ENCODE data around the gene DEDD2.
"Not testable (repeated sequence)": the region's sequence is repeated elsewhere in the genome, so short reads cannot be mapped to it uniquely, and the experiment has no call there.

DEDD2 gene

GRCh38 chr19:42217520-42218437, at the start of gene DEDD2:
TSS of gene DEDD2 (minus strand) at chr19:42217677. CDS start at chr19:42217007, 670 bp downstream.
- peak; percentile 99 for DNase-seq (ENCODE audit: low read depth)

DNA sequence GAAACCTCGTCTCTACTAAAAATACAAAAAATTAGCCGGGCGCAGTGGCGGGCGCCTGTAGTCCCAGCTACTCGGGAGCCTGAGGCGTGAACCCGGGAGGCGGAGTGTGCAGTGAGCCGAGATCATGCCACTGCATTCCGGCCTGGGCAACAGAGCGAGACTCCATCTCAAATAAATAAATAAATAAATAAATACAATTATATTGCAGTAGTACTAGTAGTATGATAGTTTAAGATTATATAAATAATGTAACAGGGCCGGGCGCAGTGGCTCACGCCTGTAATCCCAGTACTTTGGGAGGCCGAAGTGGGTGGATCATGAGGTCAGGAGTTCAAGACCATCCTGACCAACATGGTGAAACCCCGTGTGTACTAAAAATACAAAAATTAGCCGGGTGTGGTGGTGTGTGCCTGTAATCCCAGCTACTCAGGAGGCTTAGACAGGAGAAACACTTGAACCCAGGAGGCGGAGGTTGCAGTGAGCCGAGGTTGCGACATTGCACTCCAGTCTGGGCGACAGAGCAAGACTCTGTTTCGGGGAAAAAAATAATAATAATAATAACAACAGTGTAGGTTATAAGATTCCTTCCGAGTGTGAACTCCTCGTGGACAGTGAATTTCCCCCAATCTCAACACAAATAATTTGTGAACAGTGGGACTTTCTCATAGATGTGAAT, 49.6 kb upstream of the DEDD2 start:
- not testable (repeated sequence) for DNase-seq (ENCODE audit: low read depth)

GRCh38 chr19:42266105-42266504, 48.6 kb upstream of the DEDD2 start:
- DNase-seq (ENCODE audit: low read depth), result not testable (repeated sequence)

DNA sequence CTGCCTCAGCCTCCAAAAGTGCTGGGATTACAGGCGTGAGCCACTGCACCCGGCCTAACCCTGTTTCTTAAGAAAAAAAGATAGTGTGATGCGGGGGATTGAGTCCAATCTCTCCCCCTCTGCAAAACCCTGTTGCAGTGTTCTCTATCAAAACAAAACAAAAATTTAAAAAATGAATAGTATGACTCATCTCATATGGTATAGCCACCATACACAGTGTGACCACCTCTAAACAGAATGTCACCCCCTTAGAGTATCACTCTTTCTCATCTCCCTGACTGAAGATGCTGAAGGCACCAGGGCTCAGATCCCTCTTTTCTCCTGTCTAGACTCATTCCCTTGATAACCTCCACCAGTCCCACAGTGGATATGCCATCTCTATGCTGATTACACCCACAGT, 44.3 kb upstream of the DEDD2 start:
- peak; percentile 32 for DNase-seq (ENCODE audit: low read depth)

DNA sequence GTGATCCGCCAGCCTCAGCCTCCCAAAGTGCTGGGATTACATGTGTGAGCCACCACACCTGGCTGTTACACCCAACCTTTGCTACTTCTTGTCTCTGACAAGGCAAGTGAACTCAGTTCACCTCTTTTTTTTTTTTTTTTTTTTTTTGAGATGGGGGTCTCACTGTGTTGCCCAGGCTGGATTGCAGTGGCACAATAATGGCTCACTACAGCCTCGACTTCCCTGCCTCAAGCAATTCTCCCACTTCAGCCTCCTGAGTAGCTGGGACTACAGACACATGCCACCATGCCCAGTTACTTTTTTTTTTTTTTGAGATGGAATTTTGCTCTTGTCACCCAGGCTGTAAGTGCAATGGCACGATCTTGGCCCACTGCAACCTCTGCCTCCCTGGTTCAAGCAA, 40.4 kb upstream of the DEDD2 start:
- not testable (repeated sequence) for DNase-seq (ENCODE audit: low read depth)

DNA sequence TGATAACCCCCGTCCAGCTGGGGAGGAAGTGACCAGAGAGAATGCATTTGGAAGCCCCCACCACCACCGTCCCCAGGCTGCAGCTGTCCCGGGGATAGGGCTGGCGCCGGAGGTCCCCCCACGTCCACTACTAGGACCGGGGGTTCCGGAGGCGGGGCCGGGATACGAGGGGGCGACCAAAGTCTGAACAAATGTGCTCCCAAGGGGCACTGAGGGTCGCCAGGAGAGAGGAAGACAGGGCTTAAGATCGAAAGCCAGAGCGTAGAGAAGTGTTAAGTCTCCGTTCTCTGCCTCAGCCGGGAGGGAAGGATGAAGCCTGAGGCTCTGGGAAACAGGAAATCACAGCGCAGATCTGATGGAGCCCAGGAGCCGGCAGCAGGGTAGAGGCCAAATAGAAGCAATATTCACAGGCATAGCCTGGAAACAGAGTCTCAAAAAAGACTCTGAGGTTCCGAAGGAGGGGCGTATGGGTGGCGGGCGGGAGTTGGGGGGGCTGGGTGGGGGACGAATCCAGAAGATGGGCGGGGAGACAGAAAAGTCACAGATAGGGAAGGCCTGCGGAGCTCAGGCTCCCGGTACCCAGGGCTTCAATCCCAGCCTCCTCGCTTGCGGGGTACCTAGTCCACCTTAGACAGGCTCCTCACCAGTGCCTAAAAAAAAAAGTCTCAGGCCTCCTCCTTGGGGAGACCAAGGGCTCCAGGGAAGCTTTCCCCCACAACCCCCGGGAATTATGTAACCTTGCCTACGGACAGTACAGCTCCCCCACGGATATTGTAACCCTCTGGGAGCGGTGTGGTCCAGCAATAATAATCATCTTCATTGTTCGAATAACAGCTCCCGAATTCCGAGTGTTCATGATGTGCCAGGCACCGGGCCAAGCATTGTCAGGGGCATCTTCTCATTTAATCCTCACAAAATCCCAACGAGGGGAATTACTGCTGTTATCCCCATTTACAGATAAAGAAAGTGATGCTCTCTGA, 38.6 kb upstream of the DEDD2 start:
- peak; percentile 77 for DNase-seq (ENCODE audit: low read depth)

DNA sequence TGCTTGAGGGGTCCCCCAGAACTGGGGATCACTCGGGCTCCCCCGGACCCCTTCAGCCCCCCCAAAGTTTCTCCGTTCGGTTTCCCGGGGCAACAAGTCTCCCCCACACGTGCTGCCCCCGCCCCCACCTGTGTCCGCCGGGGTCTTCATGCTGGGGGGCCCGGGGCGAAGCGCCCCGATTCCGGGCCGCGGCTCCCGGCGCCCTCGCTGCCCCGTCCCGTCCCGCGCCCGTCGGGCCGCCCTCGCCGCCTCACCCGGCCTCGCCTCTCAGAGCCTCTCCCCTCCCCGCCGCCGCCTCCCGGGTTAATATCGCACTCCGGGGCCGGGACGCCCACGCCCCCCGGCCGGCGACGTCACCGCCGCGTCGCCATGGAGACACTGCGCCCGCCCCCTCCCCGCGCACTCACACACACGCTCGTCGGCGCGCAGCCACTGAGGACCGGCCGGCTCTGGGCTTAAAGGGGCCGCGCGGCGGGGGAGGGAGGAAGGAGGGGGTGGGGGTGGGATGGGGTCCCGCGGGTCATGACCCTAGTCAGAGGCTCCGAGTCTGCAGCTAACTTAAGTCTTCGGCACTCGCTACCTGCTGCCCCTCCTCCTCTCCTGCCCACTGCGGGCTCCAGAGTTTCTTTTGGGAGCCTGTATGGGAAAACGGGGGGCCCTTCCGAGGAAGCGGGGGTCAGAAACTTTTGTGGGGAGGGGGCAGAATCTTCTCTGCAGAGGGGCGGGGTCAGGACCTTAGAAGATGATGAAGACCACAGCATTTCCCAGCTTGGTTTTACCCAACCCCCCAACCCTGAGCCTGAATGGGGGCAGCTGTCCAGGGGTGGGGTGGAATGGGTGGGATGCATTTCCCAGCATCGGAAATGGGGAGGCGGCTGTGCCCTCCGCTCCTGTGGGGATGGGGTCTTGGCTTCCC, 37.6 kb upstream of the DEDD2 start, which contains the start of gene ERF:
ERF (minus strand) TSS at position 279 of the 916 bp plus-strand sequence; CDS start at position 150, 129 bp downstream.
- peak; percentile 90 for DNase-seq (ENCODE audit: low read depth)

DNA sequence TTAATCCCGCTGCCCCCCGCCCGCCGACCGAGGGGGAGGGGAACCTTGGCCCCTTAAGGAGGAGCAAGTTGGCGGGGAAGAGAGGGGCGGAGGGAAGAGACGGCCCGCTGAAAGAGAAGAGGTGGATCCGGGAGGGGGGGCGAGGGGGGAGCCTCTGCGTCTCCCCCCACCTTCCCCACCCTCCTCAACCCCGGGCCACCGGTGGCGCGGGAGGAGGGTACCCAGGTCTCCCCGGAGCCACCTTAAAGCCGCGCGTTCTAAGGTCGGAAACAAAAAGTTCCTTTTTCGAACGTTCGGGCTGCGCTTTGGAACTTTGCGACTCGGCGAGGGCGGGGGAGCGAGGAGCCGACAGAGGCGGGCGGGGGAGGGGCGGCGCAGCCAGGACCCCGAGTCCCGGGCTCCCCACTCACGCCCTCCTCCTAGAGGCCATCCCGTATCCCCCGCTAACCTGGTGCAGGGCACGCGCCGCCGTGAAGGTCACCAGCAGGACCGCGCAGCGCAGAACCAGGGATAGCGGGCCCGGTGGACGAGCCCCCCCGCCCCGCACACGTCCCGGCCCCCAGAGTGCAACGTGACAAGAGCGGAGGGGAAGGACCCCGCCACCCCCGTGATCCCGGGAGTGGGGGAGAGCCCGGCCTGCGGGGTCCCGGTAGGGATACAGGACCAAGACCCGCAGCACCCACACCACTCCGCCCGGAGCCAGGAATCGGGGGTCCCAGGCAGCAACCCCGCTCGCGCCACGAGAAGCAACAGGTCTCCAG, 36.8 kb upstream of the DEDD2 start:
- peak; percentile 62 for DNase-seq (ENCODE audit: low read depth)

DNA sequence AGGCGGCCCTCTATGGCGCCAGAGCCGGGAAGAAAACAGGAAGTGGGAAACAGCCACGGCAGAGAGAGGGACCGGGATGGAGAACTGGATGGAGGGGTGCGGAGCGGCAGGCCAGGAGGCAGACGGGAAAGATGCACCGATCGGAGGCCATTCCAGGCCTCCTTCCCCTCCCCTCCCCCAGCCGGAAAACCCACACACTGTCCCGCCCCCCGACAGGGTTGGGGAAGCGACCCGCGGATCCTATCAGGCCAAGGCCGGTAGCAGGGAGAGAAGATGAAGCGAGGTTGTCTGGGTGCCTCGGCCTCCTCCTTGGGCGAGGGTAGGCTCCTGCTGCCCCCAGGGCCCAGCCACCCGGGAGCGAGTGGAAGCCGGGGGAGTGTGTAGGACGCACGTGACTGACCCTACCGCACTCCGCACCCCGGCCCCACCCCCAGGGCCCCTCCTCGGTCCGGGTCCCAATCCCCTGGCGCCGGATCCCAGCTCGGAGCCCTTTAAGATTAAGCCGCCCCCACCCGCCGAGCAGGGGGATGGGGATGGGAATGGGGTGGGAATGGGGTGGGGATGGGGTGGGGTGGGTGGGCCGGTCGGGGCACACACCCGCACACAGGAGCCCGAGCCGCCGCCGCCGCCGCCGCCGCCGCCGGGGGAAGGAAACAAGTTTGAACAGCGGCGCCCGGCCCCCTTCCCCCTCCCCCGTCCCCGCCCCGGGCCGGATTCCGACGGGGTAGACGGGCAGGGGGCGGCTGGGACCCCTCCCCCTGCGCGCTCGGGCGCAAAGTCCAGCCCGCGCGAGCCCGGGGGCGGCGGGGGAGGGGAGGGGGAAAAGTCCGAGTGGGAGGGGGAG, 36.0 kb upstream of the DEDD2 start:
- peak; percentile 68 for DNase-seq (ENCODE audit: low read depth)

DNA sequence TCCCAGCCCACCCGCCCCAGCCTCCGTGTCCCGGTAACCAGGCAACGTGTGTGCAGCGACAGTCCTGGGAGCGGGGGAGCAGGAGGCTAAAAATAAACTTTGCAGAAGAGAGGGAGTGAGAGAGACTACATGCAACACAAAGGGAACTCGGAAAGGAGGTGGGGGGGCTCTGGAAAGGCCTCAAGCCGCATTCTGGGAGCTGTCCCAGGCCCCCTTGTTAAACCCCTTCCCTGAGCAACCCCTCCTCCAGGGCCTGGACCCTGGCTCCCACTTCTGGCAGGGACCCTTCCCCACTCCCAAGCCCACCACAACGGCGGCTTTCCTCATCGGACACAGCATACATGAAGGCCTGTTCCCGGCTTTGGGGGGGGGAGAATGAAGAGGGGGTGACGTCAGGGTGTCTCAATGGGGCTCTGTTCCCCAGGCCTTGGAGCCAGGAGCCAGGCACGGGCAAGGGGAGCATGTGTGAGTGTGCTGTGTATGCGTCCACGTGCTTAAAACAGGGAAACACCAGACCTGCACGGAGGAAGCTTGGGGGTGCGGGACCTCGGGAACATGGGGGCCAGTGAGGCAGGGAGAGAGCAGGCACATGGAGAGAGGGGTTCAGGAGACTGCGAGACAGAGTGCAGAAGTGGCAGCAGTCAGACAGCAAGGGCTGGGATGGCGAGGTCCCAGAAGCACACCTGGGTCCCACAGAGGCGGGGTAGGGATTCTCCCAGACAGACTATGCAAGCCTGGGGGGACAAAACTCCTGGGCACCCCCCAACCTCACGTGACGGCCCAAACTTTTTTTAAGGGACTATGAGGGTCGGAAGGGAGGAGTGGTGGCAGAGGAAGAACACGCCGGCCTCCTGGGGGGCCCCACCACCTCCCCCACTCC, 35.1 kb upstream of the DEDD2 start:
- DNase-seq (ENCODE audit: low read depth), result peak; percentile 65

DNA sequence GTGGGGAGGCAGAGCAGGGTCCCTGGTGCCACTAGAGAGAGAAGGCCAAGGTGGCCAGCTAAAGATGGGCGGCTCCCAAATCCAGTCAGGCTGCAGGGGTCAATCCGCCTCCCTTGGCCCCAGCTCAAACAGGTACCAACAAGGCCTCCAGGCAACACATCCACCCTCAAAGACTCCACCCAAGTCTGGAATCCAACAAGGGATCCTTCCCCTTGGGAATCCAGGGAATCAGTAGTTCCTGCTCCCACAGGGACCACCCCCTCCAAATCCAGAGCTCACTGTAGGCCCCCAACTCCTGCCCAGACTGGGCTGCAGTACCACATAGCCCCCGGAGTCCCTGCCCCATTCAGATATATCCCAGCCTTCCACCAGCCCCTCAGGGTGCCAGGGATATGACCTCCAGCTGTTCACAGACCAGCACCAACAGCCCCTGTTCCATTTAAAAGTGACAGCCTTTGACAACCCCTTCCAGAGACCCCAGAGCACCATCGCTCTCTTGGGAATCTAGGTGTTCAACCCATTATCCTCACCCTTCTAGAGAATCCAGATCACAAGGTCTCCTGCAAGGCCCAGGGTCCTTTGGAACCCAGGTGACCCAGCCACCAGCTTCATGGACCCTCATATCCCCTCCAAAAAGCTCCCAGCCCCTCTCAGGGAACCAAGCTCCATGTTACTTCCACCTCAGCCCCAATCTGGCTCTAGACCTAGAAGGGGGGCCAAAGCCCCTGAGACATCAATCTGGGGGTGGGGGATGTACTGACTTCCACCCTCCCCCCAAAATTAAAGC, 34.3 kb upstream of the DEDD2 start:
- DNase-seq (ENCODE audit: low read depth), result no peak

- peak; percentile 46 for DNase-seq (ENCODE audit: low read depth)
Observed at GRCh38 chr19:42250666-42251531, 33.4 kb upstream of the DEDD2 start.

DNA sequence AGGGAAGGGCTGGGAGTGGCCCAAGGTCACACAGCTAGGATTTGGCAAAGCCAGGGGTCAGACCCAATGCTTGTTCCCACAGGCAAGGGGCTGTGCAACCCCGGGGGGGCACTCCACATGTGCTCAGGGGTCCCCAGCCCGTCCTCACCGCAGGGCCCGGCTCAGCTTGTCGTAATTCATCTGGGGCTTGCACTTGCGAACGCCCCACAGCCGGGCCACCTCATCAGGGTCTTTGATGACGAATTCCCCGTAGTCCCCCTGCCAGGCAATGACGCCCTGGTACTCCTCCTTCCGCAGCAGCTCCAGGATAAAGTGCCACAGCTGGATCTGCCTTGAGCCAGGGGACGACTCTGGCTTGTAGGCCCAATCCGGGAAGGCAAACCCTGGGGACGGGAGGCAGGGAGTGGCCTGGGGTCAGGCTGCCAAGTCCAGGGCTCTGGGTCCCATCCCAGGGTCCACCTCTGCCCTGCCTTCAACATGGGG, 32.7 kb upstream of the DEDD2 start:
- DNase-seq (ENCODE audit: low read depth), result no peak

- no peak for DNase-seq (ENCODE audit: low read depth)
Observed at GRCh38 chr19:42249769-42250168, 32.3 kb upstream of the DEDD2 start.

GRCh38 chr19:42249149-42249750, 31.8 kb upstream of the DEDD2 start:
- no peak for DNase-seq (ENCODE audit: low read depth)

Measured in EH (cell line).